ENCODE results near the gene SLC41A2. TPM values are rescaled to one million over a fixed set of nuclear protein-coding genes. Genes with fewer than 3 reads are reported as not detected.

Gene SLC41A2
- total RNA-seq, 1 experiment from 2014 or later = 3.8 TPM

- CTCF ChIA-PET = interaction anchor here (1.0 kb wide), 1 partner anchor 572 kb away, joined by 4 read pairs; no protein-coding TSS in a partner anchor
- H3K36me3 Mint-ChIP-seq = no peaks in the 10 kb centered on the region
- TF ChIP-seq ZMAT4 (CRISPR knock-in tag; IDR thresholded peaks at IDR 0.05) (no peak), AR (CRISPR knock-in tag; IDR thresholded peaks at IDR 0.05) (no peak), SOX15 (CRISPR knock-in tag; IDR thresholded peaks at IDR 0.05) (no peak), ETV6 (CRISPR knock-in tag; IDR thresholded peaks at IDR 0.05) (no peak), EMX1 (CRISPR knock-in tag; IDR thresholded peaks at IDR 0.05) (no peak), MYBL2 (CRISPR knock-in tag; IDR thresholded peaks at IDR 0.05) (no peak), FOXP4 (CRISPR knock-in tag; IDR thresholded peaks at IDR 0.05) (no peak), ZNF232 (CRISPR knock-in tag; IDR thresholded peaks at IDR 0.05) (no peak), FOXJ3 (CRISPR knock-in tag; IDR thresholded peaks at IDR 0.05; ENCODE audit: borderline replicate concordance) (no peak)
- POLR2A ChIA-PET = no interaction called here
- no peaks in the 10 kb centered on the region for H3K9me3 Mint-ChIP-seq
- no peak overlapping the region for H3K4me3 Mint-ChIP-seq
- DNase-seq (ENCODE audit: low spot score) (no peak), ATAC-seq (no peak)
- H3K27me3 Mint-ChIP-seq (ENCODE audit: low read depth) = peaks cover 26% of the 10 kb centered on the region
- no peak overlapping the region for H3K27ac Mint-ChIP-seq
- H3K4me1 Mint-ChIP-seq = peaks cover 5% of the 10 kb centered on the region; the same call in 1 of the 2 replicates
These were observed 4.8 kb downstream of the SLC41A2 start for GRCh38 chr12:104953323-104953722.

GRCh38 chr12:104952816-104953215, 5.3 kb downstream of the SLC41A2 start:
- H3K9me3 Mint-ChIP-seq = no peaks in the 10 kb centered on the region
- H3K27ac Mint-ChIP-seq = no peak overlapping the region
- CTCF ChIA-PET = no interaction called here
- H3K27me3 Mint-ChIP-seq (ENCODE audit: low read depth) = peaks cover 26% of the 10 kb centered on the region
- ATAC-seq (no peak), DNase-seq (ENCODE audit: low spot score) (no peak)
- POLR2A ChIA-PET = no interaction called here
- H3K4me3 Mint-ChIP-seq = no peak overlapping the region
- H3K4me1 Mint-ChIP-seq = peaks cover 5% of the 10 kb centered on the region; the same call in 1 of the 2 replicates
- H3K36me3 Mint-ChIP-seq = no peaks in the 10 kb centered on the region
- TF ChIP-seq ZMAT4 (CRISPR knock-in tag; IDR thresholded peaks at IDR 0.05) (no peak), RORB (CRISPR knock-in tag; IDR thresholded peaks at IDR 0.05) (no peak), SMAD3 (CRISPR knock-in tag; IDR thresholded peaks at IDR 0.05; ENCODE audit: borderline replicate concordance) (no peak), ZNF512 (CRISPR knock-in tag; IDR thresholded peaks at IDR 0.05; ENCODE audit: borderline replicate concordance) (no peak), SOX15 (CRISPR knock-in tag; IDR thresholded peaks at IDR 0.05) (no peak), FOXP1 (CRISPR knock-in tag; IDR thresholded peaks at IDR 0.05; ENCODE audit: borderline replicate concordance) (no peak), JUN (CRISPR knock-in tag; IDR thresholded peaks at IDR 0.05) (no peak), JAZF1 (CRISPR knock-in tag; IDR thresholded peaks at IDR 0.05) (no peak), HMGA2 (CRISPR knock-in tag; IDR thresholded peaks at IDR 0.05) (no peak), GRHL2 (CRISPR knock-in tag; IDR thresholded peaks at IDR 0.05; ENCODE audit: insufficient replicate concordance, severe bottlenecking) (no peak), ZNF281 (CRISPR knock-in tag; IDR thresholded peaks at IDR 0.05) (no peak), ZNF121 (CRISPR knock-in tag; IDR thresholded peaks at IDR 0.05) (no peak)
